Measurements from ENCODE around the gene ADAMTS14. TPM values are rescaled to one million over a fixed set of nuclear protein-coding genes. Genes with fewer than 3 reads are reported as not detected.

The ADAMTS14 gene
- polyA plus RNA-seq, 1 donor, result 7.2 TPM

GRCh38 chr10:70780370-70780760 is 108.1 kb downstream of the ADAMTS14 start:
- Histone ChIP-seq H3K9me3 (ENCODE audit: control insufficient read depth, low read depth, low read length) (no peaks in the 10 kb centered on the region), H3K36me3 (ENCODE audit: control insufficient read depth, insufficient read depth, low read length) (no peaks in the 10 kb centered on the region), H3K4me3 (ENCODE audit: low read length) (no peak overlapping the region), H3K27ac (ENCODE audit: low read length) (peak overlapping the region; percentile 80), H3K27me3 (ENCODE audit: control insufficient read depth, insufficient read depth, low read length) (no peaks in the 10 kb centered on the region), H3K4me1 (ENCODE audit: control insufficient read depth, insufficient read depth, low read length) (peaks cover 32% of the 10 kb centered on the region)
- DNase-seq, result no peak
- WGBS (ENCODE audit: insufficient coverage, low lambda C conversion rate), result 60% methylated on average over 1 of the region's 9 CpGs

- Histone ChIP-seq H3K27ac (ENCODE audit: low read length) (no peak overlapping the region), H3K36me3 (ENCODE audit: control insufficient read depth, insufficient read depth, low read length) (no peaks in the 10 kb centered on the region), H3K4me3 (ENCODE audit: low read length) (no peak overlapping the region), H3K9me3 (ENCODE audit: control insufficient read depth, low read depth, low read length) (no peaks in the 10 kb centered on the region), H3K4me1 (ENCODE audit: control insufficient read depth, insufficient read depth, low read length) (peaks cover 32% of the 10 kb centered on the region), H3K27me3 (ENCODE audit: control insufficient read depth, insufficient read depth, low read length) (no peaks in the 10 kb centered on the region)
- no peak for DNase-seq
- 100% methylated on average over 2 of the region's 4 CpGs for WGBS (ENCODE audit: insufficient coverage, low lambda C conversion rate)
Measured at GRCh38 chr10:70780772-70781171, 108.5 kb downstream of the ADAMTS14 start.

DNA sequence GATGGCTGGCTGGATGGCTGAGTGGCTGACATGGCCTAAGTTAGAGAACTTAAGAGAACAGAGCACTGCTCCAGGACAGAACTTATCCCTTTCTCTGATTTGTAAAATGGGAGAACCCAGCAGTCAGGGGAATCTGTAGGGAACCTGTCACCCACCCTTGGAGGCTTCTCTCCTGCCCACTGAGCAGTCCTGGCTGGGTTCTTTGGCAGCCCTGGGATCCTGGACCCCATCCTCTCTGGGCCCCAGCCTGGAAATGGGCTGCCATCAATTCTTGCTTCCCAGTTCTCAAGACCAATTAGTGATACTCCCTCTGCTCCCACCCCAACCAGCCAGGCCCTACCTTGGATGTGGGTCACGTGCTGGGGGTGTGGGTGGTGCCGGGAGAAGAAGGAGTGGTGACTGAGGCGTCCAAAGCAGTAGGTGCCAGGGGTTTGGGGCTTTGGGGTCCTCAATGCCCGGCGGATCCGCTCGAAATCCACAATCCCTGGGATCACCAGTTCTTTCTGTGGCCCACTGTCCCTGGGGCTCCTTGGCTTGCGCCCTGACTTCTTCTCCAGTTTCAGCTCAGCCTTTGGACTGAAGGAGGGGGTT is 109.2 kb downstream of the ADAMTS14 start:
- Histone ChIP-seq H3K27me3 (ENCODE audit: control insufficient read depth, insufficient read depth, low read length) (no peaks in the 10 kb centered on the region), H3K36me3 (ENCODE audit: control insufficient read depth, insufficient read depth, low read length) (no peaks in the 10 kb centered on the region)
- WGBS (ENCODE audit: insufficient coverage, low lambda C conversion rate), result no CpG with 5 or more reads among the region's 8 CpGs

DNA sequence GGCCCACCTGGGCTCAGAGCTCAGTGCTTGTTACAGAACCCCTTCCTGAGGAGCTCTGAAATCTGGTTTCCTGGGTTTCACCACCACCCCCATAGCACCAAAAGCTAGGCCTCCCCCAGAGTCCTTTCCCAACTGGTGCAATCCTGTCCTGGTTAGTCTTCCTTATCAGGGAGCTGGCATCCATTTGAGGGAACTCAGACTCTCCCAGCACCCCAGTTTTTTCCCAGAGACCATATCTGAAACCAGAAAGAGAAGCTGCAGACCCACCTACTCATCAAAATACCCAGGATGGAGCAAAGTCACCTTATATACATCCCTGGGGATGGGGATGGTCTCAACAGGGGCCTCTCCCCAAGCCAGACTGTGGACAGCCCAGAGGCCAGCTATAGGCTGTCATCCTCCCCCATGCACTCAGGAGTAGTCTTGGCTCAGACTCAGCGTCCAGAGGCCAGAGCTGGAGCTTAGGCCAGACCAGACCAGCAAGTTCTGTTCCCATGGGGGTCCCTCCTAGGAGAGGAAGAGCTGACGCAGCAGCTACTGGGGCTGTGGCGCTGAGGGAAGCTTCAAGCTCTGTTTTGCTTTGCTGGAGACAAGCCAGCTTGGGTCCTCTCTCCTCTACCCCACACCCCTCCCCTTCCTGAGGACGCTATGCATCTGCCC is 109.9 kb downstream of the ADAMTS14 start:
- no peaks in the 10 kb centered on the region for H3K9me3 ChIP-seq (ENCODE audit: control insufficient read depth, low read depth, low read length)
- H3K27ac ChIP-seq (ENCODE audit: low read length), result no peak overlapping the region
- no peak overlapping the region for H3K4me3 ChIP-seq (ENCODE audit: low read length)
- WGBS (ENCODE audit: insufficient coverage, low lambda C conversion rate), result no CpG with 5 or more reads among the region's 4 CpGs
- DNase-seq, result no peak
- H3K4me1 ChIP-seq (ENCODE audit: control insufficient read depth, insufficient read depth, low read length), result peaks cover 24% of the 10 kb centered on the region
- H3K27me3 ChIP-seq (ENCODE audit: control insufficient read depth, insufficient read depth, low read length), result no peaks in the 10 kb centered on the region
- no peaks in the 10 kb centered on the region for H3K36me3 ChIP-seq (ENCODE audit: control insufficient read depth, insufficient read depth, low read length)

More for the DNA sequence above, 109.2 kb downstream of the ADAMTS14 start:
- peaks cover 30% of the 10 kb centered on the region for H3K4me1 ChIP-seq (ENCODE audit: control insufficient read depth, insufficient read depth, low read length)
- no peaks in the 10 kb centered on the region for H3K9me3 ChIP-seq (ENCODE audit: control insufficient read depth, low read depth, low read length)
- no peak overlapping the region for H3K27ac ChIP-seq (ENCODE audit: low read length)
- DNase-seq, result no peak
- H3K4me3 ChIP-seq (ENCODE audit: low read length), result no peak overlapping the region

DNA sequence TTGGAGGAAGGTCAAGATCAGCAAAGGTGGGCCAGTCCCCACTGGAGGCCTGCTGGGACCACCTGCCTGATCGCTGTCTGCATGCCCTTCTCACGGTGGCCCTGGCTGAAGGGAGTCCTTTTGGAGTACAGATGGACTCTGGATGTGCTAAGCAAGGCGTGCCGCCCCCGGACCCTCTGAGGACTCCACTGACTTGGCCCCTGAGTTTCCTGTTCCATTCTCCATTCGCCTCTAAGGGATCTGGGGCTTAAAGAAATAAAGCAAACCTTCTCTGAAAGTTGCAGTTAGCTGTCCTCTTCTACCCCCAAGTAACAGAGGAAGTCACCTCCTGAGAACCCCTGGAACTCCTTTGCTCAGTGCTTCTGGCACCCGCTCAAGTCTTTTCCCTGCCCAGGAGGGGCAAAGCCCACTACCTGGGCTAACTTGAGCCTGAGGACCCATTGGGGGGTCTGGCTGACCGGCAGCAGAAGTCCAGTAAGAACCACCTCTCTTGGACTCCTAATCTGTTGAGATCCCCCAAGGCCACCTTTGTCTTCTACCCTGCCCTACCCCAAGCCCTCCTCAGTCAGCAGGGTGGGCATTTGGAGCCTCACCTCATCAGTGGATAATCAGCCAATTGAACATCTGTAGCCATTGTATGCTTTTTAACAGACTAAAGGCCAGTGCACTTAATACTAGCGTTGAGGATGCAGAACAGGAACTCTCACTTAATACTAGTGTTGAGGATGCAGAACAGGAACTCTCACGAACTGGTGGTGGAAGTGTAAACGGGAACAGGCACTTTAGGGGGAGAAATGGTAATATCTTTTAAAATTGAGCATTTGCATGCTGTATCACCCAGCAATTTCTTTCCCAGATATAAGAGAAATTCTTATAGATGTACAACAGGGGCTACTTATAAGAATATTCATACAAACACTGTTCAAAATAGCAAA is 110.7 kb downstream of the ADAMTS14 start:
- H3K9me3 ChIP-seq (ENCODE audit: control insufficient read depth, low read depth, low read length), result no peaks in the 10 kb centered on the region
- H3K27ac ChIP-seq (ENCODE audit: low read length), result no peak overlapping the region
- 67% methylated on average over 1 of the region's 11 CpGs for WGBS (ENCODE audit: insufficient coverage, low lambda C conversion rate)
- DNase-seq, result no peak
- no peak overlapping the region for H3K4me3 ChIP-seq (ENCODE audit: low read length)
- peaks cover 16% of the 10 kb centered on the region for H3K4me1 ChIP-seq (ENCODE audit: control insufficient read depth, insufficient read depth, low read length)
- H3K27me3 ChIP-seq (ENCODE audit: control insufficient read depth, insufficient read depth, low read length), result no peaks in the 10 kb centered on the region
- no peaks in the 10 kb centered on the region for H3K36me3 ChIP-seq (ENCODE audit: control insufficient read depth, insufficient read depth, low read length)

DNA sequence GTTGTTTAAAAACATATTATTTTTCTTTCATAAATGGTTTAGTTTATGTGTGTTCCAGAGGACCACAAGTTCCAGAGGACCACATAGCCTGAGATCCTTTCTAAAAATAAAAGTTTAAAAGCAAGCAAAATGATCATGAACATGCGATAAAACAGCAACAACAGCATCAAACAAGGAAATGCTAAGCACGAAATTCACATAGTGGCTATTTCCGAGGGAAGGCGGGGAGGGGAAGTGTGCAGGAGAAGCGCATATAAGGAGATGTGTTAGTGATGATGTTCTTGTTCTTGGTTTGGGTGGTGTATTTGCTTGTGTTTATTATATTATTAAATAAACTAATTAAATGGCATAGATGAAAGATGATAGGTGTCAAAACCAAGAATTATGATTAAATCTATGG is 111.7 kb downstream of the ADAMTS14 start:
- WGBS (ENCODE audit: insufficient coverage, low lambda C conversion rate), result 100% methylated on average over 5 of the region's 5 CpGs
- no peak for DNase-seq
- Histone ChIP-seq H3K27me3 (ENCODE audit: control insufficient read depth, insufficient read depth, low read length) (no peaks in the 10 kb centered on the region), H3K9me3 (ENCODE audit: control insufficient read depth, low read depth, low read length) (no peaks in the 10 kb centered on the region), H3K36me3 (ENCODE audit: control insufficient read depth, insufficient read depth, low read length) (no peaks in the 10 kb centered on the region), H3K4me1 (ENCODE audit: control insufficient read depth, insufficient read depth, low read length) (peaks cover 9% of the 10 kb centered on the region), H3K27ac (ENCODE audit: low read length) (no peak overlapping the region), H3K4me3 (ENCODE audit: low read length) (no peak overlapping the region)

- Histone ChIP-seq H3K27ac (ENCODE audit: low read length) (no peak overlapping the region), H3K9me3 (ENCODE audit: control insufficient read depth, low read depth, low read length) (no peaks in the 10 kb centered on the region), H3K4me1 (ENCODE audit: control insufficient read depth, insufficient read depth, low read length) (peaks cover 5% of the 10 kb centered on the region), H3K36me3 (ENCODE audit: control insufficient read depth, insufficient read depth, low read length) (no peaks in the 10 kb centered on the region), H3K27me3 (ENCODE audit: control insufficient read depth, insufficient read depth, low read length) (no peaks in the 10 kb centered on the region), H3K4me3 (ENCODE audit: low read length) (no peak overlapping the region)
- no CpG with 5 or more reads among the region's 2 CpGs for WGBS (ENCODE audit: insufficient coverage, low lambda C conversion rate)
- no peak for DNase-seq
Measured at GRCh38 chr10:70784471-70784870, 112.2 kb downstream of the ADAMTS14 start.

GRCh38 chr10:70785190-70785589 is 112.9 kb downstream of the ADAMTS14 start, which contains the start of gene TBATA:
TBATA (minus strand) TSS chr10:70785377; CDS start chr10:70783379, 1,998 bp downstream.
- Histone ChIP-seq H3K4me1 (ENCODE audit: control insufficient read depth, insufficient read depth, low read length) (no peaks in the 10 kb centered on the region), H3K27ac (ENCODE audit: low read length) (no peak within 1 kb of the TSS), H3K9me3 (ENCODE audit: control insufficient read depth, low read depth, low read length) (no peaks in the 10 kb centered on the region), H3K36me3 (ENCODE audit: control insufficient read depth, insufficient read depth, low read length) (no peaks in the 10 kb centered on the region), H3K4me3 (ENCODE audit: low read length) (no peak within 1 kb of the TSS), H3K27me3 (ENCODE audit: control insufficient read depth, insufficient read depth, low read length) (no peaks in the 10 kb centered on the region)
- no peak for DNase-seq
- WGBS (ENCODE audit: insufficient coverage, low lambda C conversion rate), result no CpG with 5 or more reads among the region's 4 CpGs

DNA sequence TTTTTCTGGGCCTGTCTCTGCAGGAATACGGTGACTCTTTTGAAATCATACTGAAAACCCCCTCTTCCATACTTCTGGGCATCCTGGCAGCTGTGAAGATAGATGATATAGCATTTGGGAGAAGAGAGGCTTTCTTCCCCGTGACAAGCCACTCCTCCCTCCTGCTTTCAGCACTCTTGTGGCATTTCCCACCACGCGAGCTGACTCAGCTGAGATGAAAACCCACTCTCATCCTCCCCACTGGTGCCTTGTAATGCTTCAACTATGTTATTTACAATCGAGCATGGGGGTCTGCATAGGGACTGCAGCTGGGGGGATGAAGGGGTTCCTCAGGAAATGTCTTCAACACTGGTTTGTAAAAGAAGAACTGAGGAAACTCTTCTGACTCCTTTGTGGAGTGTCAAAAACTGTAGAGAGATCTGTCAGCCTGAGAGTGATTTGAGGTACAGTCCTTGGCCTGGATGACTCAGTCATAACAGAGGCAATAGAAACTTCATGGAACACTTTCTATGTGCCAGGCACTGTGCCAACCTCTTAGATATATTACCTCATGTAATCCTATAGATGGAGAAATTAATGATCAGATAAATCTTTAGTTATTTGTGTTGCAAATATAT is 114.6 kb downstream of the ADAMTS14 start:
- Histone ChIP-seq H3K36me3 (ENCODE audit: control insufficient read depth, insufficient read depth, low read length) (no peaks in the 10 kb centered on the region), H3K4me3 (ENCODE audit: low read length) (no peak overlapping the region), H3K27ac (ENCODE audit: low read length) (no peak overlapping the region), H3K27me3 (ENCODE audit: control insufficient read depth, insufficient read depth, low read length) (no peaks in the 10 kb centered on the region), H3K4me1 (ENCODE audit: control insufficient read depth, insufficient read depth, low read length) (no peaks in the 10 kb centered on the region), H3K9me3 (ENCODE audit: control insufficient read depth, low read depth, low read length) (no peaks in the 10 kb centered on the region)
- no CpG with 5 or more reads among the region's 5 CpGs for WGBS (ENCODE audit: insufficient coverage, low lambda C conversion rate)
- no peak for DNase-seq

- Histone ChIP-seq H3K9me3 (ENCODE audit: control insufficient read depth, low read depth, low read length) (no peaks in the 10 kb centered on the region), H3K27ac (ENCODE audit: low read length) (no peak overlapping the region), H3K4me1 (ENCODE audit: control insufficient read depth, insufficient read depth, low read length) (no peaks in the 10 kb centered on the region), H3K36me3 (ENCODE audit: control insufficient read depth, insufficient read depth, low read length) (no peaks in the 10 kb centered on the region), H3K4me3 (ENCODE audit: low read length) (no peak overlapping the region), H3K27me3 (ENCODE audit: control insufficient read depth, insufficient read depth, low read length) (no peaks in the 10 kb centered on the region)
- no CpG with 5 or more reads among the region's 5 CpGs for WGBS (ENCODE audit: insufficient coverage, low lambda C conversion rate)
- no peak for DNase-seq
Measured at GRCh38 chr10:70791386-70792039, 119.2 kb downstream of the ADAMTS14 start.
